HT1080 (cell line): Measurements from ENCODE around the gene FERMT3. TPM values are rescaled to one million over a fixed set of nuclear protein-coding genes. Genes with fewer than 3 reads are reported as not detected.
"Not testable (repeated sequence)": the region's sequence is repeated elsewhere in the genome, so short reads cannot be mapped to it uniquely, and the experiment has no call there.

Experiments
- DNase-seq: peaks from one replicate; pipeline ENCODE4 v3.0.0-alpha.2; 2015; ENCODE audit warnings: low read depth
- polyA plus RNA-seq, 2 experiments: library from polyadenylated mRNA; depleted of rRNA; stranded (reverse); fragments of >200 nt; gene quantifications; 2 replicates each; pipeline ENCODE4 v1.2.3, GENCODE V29; 2015
- total RNA-seq: library from RNA; depleted of rRNA; stranded (reverse); fragments of >200 nt; shearing (Covaris generic); gene quantifications from 2 replicates; pipeline ENCODE4 v1.2.3, GENCODE V29; 2014; rRNA removed

FERMT3 gene
- total RNA-seq, result 1.5 and 2.0 TPM in 2 replicates
- polyA plus RNA-seq (2015; cell fraction: cytosol; rRNA removed), result 0.84 and 1.6 TPM in 2 replicates
- polyA plus RNA-seq (2015; cell fraction: nucleus; rRNA removed), result 2.2 and 3.4 TPM in 2 replicates

DNA sequence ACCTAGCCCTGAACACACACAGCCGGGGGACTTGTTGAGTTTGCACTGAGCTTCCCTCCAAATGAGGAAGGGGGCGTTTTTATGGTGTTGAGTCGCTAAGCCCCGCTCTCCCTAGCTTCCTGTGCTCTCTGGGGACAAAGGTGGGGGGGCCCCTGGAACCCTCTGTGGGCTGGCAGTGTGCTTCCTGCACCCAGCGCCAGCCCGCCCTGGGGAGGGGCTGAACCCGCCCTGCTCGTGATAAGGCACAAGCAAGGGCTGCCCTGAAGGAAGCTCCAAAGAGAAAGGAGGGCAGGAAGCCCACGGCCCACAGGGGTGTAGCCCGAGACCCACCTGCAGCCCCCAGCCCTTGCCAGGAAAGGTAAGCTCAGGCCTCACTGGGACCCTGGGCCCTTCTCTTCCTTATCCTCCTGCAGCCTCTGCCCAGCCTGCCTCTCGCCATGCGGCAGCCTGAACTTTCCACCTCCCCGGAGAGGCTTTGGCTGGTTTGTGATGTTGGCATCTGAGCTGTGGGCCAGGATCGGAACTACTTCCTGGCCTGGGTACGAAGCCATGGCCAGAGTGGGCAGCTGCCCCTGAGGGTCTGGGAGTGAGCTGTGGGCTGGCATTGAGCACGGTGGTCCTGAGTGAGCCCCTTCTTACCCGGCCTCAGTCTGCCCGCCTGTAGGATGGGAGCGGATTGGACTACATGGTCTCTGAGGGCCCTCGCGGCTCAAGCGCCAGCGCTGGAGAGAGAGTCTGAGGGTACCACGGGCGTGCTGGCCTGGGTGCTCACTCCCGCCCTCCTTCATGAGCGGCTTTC lies at the start of gene FERMT3:
Gene FERMT3 (plus strand): TSS at position 265 of the 799 bp plus-strand sequence. CDS start 644 bp downstream, outside the sequence.
- DNase-seq, result no peak

GRCh38 chr11:64157631-64158394 lies 48.7 kb upstream of the FERMT3 start:
- no peak for DNase-seq

DNA sequence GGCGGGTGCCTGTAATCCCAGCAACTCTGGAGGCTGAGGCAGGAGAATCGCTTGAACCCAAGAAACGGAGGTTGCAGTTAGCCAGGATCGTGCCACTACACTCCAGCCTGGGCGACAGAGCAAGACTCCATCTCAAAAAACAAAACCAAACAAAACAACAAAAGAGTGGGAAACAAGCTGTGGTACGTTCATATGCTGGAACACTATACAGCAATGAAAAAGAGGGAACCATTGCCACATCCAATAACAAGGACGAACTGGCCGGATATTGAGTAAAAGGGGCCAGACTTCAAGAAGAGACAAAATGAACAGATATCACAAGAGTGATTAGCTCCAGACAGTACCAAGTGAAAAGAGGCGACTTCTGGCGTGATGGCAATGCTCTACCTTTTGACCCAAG lies 45.5 kb upstream of the FERMT3 start:
- no peak for DNase-seq

- not testable (repeated sequence) for DNase-seq
Measured at GRCh38 chr11:64162769-64163168, 43.8 kb upstream of the FERMT3 start.

- DNase-seq, result no peak
Measured at GRCh38 chr11:64163951-64164350, 42.6 kb upstream of the FERMT3 start.

- no peak for DNase-seq
Measured at GRCh38 chr11:64164392-64165312, 41.9 kb upstream of the FERMT3 start.

GRCh38 chr11:64165481-64165841 lies 41.1 kb upstream of the FERMT3 start:
- DNase-seq, result no peak

DNA sequence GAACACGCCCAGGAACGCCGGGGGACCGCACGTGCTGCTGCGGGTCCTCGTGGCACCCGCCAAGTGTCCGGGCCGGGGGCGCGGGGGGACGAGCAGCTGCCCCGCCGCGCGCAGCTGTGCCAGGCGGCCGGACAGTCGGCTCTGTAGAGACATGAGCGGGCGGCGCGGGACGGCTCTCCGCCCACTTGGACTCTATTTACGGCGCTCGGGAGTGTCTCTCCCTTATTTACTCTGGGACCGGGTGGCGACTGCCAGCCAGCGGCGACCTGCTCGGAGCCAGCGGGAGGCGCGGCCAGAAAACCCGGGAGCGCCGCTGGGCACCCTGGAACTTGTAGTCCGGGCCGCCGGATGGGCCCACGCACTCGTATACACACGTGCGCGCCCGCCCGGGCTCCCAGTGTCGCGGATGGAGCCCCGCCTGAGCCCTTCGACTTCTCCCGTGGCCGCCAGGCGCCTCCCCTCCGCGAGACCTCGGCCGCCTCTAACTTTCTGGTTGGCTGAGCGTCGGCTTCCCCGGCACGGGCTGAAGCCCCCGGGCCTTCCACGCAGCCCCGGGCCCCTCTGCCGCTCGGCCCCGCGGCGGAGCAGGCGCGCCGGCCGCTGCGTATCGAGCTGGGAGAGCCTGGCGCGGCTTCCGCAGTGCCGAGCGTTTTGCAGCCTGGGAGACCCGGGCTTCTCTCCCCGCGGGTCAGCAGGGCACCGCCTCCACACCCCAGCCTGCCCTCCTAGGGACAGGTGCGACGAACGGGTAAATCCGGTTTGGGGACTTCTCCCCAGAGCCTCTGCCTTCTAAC lies 40.5 kb upstream of the FERMT3 start, which contains the start of gene MACROD1:
Gene MACROD1 (minus strand): TSS at position 272 of the 794 bp plus-strand sequence. CDS start 119 bp downstream, at position 153.
- DNase-seq, result peak; percentile 89

DNA sequence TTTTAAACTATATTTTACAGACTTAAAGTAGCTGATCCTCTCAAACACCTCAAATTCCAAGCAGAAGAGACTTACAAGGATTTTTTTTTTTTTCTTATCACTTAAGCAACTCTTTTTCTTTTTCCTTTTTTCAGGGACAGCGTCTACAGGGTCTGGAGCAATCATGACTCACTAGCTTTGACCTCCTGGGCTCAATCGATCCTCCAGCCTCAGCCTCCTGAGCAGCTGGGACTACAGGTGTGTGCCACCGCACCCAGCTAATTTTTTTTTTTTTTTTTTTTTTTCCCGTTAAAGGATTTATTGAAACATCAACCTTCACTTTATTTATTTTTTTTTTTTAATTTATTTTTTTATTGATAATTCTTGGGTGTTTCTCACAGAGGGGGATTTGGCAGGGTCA lies 36.1 kb upstream of the FERMT3 start:
- no peak for DNase-seq

DNA sequence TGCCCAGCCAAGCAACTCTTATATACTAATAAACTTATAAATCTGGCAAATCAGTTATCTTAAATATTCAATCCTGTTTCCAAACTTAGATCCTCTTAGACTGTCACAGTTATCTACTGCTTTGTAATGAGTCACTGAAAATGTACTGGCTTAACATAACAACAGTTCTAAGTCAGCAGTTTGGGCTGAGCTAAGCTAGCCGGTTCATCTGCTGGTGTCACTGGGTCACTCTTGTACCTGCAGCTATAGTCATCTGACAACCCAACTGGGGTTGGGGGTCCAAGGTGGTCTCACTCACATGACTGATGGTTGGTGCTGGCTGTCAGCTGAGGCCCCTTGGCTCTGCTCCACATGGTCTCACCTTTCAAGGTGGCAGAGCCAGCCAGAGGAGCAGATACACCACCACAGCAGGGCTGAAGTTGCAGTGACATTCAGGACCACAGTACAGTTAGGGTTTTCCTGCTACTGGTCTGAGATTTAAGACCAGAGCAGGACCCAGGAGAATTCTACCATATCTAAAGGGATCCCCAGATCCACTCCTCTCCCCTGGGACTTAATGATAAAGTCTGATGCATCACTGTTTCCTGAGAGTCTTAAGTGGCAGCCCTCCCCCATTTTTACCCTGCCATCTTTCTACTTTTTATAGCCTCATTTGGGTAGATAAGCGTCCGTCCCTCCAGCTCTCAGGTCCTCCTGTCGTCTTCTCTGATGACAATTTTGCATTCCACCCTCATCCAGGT lies 32.7 kb upstream of the FERMT3 start:
- DNase-seq, result no peak

GRCh38 chr11:64176751-64177150 lies 29.8 kb upstream of the FERMT3 start:
- DNase-seq, result no peak

- DNase-seq, result no peak
Measured at GRCh38 chr11:64178203-64178602, 28.3 kb upstream of the FERMT3 start.

- DNase-seq, result no peak
Measured at GRCh38 chr11:64178951-64179639, 27.4 kb upstream of the FERMT3 start.

DNA sequence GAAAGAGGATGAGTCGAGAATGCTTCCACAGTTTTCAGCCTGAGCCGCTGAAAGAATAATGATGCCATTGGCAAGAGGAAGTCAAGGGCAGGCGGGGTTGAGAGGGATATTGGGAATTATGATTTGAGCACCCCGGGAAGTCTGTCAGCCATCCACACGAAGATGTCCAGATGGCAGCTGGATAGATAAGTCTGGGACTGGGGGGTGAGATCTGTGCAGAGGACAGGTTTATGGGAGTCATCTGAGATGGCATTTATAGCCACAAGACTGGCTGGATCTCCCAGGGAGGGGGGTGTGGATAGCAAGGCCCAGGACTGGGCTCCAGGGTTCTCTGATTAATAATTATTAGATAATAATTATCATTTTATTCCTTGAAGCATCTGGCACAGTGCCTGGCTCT lies 25.6 kb upstream of the FERMT3 start:
- no peak for DNase-seq

GRCh38 chr11:64181506-64182411 lies 24.8 kb upstream of the FERMT3 start:
- DNase-seq, result peak; percentile 94

GRCh38 chr11:64183890-64184289 lies 22.6 kb upstream of the FERMT3 start:
- DNase-seq, result no peak

- no peak for DNase-seq
Measured at GRCh38 chr11:64185175-64185692, 21.3 kb upstream of the FERMT3 start.
